NCI-H226 (cell line): ENCODE measurements around the gene C13orf46.

ENCODE experiments used
- DNase-seq: peaks from one replicate; pipeline ENCODE4 v3.0.0-alpha.2; 2015

Gene C13orf46

DNA sequence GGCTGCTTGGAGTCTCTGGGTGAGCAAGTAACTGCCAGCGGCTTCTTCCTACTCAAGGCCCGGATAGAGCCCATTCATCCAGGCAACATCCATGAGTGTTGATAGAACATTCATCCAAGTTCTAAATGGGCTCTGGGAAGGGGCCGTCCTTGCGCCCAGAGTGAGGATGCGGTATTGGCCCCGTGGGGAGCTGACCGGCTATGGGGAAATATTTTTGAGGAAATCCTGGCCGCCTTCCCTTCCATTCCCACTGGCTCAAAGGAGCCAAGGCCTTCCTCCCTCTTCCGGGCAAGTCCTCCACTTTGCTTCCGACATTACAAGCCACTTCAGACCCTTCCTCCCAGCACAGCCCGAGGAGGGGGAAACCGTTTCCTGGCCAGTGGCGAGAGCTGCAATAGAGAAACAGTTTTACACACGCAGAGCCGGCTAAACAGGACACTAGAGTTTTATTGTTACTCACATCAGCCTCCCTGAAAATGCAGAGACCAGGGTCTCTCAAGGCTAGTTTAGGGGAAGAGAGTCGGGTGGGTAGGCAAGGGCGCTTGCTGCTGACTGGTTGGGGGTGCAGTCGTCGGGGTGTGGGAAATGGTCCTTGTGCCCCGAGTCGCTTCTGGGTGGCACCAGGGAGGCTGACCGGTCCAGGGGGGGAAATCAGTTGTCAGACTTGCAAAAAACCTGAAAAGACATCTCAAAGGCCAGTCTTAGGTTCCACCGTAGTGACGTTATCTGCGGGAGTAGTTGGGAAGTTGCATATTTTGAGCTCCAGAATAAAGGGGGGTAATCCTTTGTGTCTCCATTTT lies 37.5 kb downstream of the C13orf46 start:
- DNase-seq, result no peak

- no peak for DNase-seq
Observed at GRCh38 chr13:113935001-113935844, 38.7 kb downstream of the C13orf46 start.

DNA sequence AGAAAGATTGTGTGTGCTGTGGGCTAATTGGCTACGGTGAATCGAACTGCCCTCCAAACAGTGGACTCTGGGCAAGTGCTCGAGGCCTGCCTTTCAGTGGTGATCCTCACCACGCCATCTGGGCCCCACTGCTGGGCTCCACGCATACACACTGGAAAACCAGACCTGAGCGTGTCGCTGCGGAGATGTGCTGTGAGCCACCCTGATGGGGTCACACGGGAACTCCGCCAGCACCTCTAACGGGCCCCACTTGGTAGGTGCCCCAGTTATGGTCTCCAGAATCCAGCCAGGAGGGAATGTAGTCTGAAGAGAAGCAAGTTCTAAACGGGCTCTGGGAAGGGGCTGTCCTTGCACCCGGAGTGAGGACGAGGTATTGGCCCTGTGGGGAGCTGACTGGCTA lies 39.3 kb downstream of the C13orf46 start:
- no peak for DNase-seq

- no peak for DNase-seq
Observed at GRCh38 chr13:113933901-113934300, 40.0 kb downstream of the C13orf46 start.

DNA sequence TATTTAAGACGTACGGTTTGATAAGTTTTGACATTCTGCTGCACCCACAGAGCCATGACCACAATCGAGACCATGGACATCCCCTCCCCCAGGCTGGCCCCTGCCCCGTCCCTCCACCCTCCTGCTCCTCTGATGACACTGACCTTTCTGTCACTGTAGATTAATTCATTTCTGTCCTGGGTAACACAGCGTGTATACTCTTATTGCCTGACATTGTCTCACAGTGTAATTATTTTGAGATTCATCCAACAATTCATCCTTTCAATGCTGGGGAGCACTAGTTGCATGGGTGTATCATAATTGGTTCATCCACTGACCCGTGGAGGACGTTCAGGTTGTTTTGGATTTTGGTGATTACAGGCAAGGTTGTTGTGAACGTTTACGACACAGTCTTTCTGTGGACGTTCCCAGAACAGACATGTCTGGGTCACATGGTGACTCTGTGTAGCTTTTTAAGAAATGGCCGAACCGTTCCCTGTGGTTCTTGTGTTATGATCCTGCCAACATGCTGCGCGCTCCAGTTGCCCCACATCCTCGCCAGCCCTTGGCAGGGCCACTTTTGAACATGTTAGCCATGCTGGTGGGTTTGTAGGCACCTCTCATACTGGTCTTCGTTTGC lies 41.9 kb downstream of the C13orf46 start:
- no peak for DNase-seq

GRCh38 chr13:113930671-113931637 lies 42.9 kb downstream of the C13orf46 start:
- DNase-seq, result no peak

GRCh38 chr13:113929628-113930615 lies 44.0 kb downstream of the C13orf46 start:
- no peak for DNase-seq

- no peak for DNase-seq
Observed at GRCh38 chr13:113928685-113929627, 44.9 kb downstream of the C13orf46 start.

- peak; percentile 94 for DNase-seq
Observed at GRCh38 chr13:113927661-113928581, 46.0 kb downstream of the C13orf46 start.

DNA sequence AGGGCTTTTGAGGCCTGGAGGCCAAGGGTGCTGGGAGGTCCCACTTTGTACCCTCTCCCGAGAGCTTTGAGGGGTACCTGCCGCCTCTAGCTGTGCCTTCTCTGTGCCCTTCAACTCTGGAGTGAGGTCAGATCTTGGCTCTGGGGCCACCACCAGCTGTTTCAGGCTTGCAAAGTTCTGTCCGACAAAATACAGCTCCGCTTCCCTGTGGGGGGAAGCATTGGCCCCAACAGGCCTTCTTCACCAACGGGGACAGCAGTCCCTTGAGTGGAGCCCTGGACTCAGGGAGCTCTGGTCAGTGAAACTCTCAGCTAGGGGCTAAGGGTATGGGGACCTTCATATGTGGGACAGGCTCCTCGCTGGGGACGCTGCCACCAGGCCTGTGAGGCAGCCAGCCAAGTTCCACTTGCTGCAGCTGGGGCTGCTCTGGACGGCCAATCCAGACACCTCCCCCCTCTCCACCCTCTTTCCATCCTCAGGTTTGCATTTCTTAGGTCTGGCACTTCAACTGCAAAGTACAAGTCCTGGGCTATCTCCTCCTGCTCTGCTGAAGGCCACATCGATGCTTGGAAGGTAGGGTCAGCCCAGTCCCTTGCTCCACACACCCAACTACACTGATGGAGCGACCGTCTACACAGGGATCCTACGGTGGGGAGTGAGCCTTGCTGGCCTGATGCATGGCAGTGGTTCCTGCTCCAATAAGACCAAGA lies 46.8 kb downstream of the C13orf46 start:
- DNase-seq, result no peak

- DNase-seq, result peak; percentile 26
Observed at GRCh38 chr13:113926301-113926761, 47.5 kb downstream of the C13orf46 start.

- DNase-seq, result no peak
Observed at GRCh38 chr13:113924184-113924901, 49.5 kb downstream of the C13orf46 start.

- DNase-seq, result no peak
Observed at GRCh38 chr13:113923376-113924063, 50.4 kb downstream of the C13orf46 start.

DNA sequence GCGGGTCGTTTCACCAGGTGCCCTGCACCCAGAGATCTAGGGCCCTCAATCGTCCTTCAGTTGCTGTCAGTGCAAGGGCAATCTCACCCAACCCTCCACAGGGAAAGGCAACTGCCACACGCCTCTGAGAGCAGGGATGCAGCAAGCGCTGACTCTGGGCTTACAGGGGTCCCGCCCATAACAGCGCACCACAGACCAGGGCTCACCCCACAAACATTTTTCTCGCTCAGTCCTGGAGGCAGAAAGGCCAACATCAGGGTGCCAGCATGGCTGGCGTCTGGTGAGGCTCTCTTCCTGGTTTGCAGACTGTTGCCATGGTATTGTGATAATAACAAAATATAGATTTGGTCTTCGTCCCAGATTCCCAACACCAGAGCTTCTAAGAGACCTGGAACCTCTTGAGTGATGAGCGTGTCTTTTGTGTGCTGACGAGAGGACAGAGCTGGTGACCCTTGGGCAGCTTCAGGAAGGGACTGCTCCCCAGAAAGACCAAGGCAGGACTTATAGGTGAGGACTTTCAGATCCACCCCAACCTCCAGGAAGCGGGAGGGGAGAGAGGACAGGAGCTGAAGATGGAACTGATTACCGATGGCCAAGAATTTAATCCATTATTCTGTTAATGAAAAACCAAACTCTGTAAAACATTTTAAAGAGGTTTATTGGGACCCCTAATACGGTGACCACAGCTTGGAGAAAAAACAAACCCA lies 51.3 kb downstream of the C13orf46 start:
- no peak for DNase-seq

GRCh38 chr13:113921763-113922162 lies 52.1 kb downstream of the C13orf46 start:
- DNase-seq, result no peak
